ENCODE measurements around the gene EAF1.
"Not testable (repeated sequence)": the region's sequence is repeated elsewhere in the genome, so short reads cannot be mapped to it uniquely, and the experiment has no call there.

Gene EAF1

GRCh38 chr3:15409774-15410173 is 17.6 kb upstream of the EAF1 start:
- Histone ChIP-seq H3K9ac (ENCODE audit: low read length) (no peak overlapping the region), H3K36me3 (ENCODE audit: control insufficient read depth, low read depth, low read length) (peaks cover 26% of the 10 kb centered on the region), H3K27me3 (ENCODE audit: control insufficient read depth, insufficient read depth, low read length) (no peaks in the 10 kb centered on the region), H3K9me3 (ENCODE audit: control insufficient read depth, low read depth, low read length) (no peaks in the 10 kb centered on the region), H3K27ac (ENCODE audit: low read length) (no peak overlapping the region), H3K4me1 (ENCODE audit: control insufficient read depth, low read depth, low read length) (no peaks in the 10 kb centered on the region), H3K4me3 (ENCODE audit: low read length) (no peak overlapping the region)

- H3K4me1 ChIP-seq (ENCODE audit: control insufficient read depth, low read depth, low read length); H3K9me3 ChIP-seq (ENCODE audit: control insufficient read depth, low read depth, low read length); H3K9ac ChIP-seq (ENCODE audit: low read length); H3K4me3 ChIP-seq (ENCODE audit: low read length); H3K27me3 ChIP-seq (ENCODE audit: control insufficient read depth, insufficient read depth, low read length); H3K27ac ChIP-seq (ENCODE audit: low read length): not testable (repeated sequence)
- peaks cover 38% of the 10 kb centered on the region for H3K36me3 ChIP-seq (ENCODE audit: control insufficient read depth, low read depth, low read length)
These were observed 16.4 kb upstream of the EAF1 start for GRCh38 chr3:15410966-15411365.

GRCh38 chr3:15420871-15421270 is 6.5 kb upstream of the EAF1 start:
- H3K27ac ChIP-seq (ENCODE audit: low read length) = no peak overlapping the region
- H3K36me3 ChIP-seq (ENCODE audit: control insufficient read depth, low read depth, low read length) = peaks cover 37% of the 10 kb centered on the region
- no peak overlapping the region for H3K4me3 ChIP-seq (ENCODE audit: low read length)
- no peaks in the 10 kb centered on the region for H3K9me3 ChIP-seq (ENCODE audit: control insufficient read depth, low read depth, low read length)
- H3K4me1 ChIP-seq (ENCODE audit: control insufficient read depth, low read depth, low read length) = no peaks in the 10 kb centered on the region
- no peaks in the 10 kb centered on the region for H3K27me3 ChIP-seq (ENCODE audit: control insufficient read depth, insufficient read depth, low read length)
- H3K9ac ChIP-seq (ENCODE audit: low read length) = no peak overlapping the region

- H3K36me3 ChIP-seq (ENCODE audit: control insufficient read depth, low read depth, low read length) = peaks cover 21% of the 10 kb centered on the region
- no peaks in the 10 kb centered on the region for H3K9me3 ChIP-seq (ENCODE audit: control insufficient read depth, low read depth, low read length)
- H3K27me3 ChIP-seq (ENCODE audit: control insufficient read depth, insufficient read depth, low read length) = no peaks in the 10 kb centered on the region
- peak overlapping the region; percentile 68 for H3K9ac ChIP-seq (ENCODE audit: low read length)
- peaks cover 3% of the 10 kb centered on the region for H3K4me1 ChIP-seq (ENCODE audit: control insufficient read depth, low read depth, low read length)
- peak overlapping the region; percentile 91 for H3K4me3 ChIP-seq (ENCODE audit: low read length)
- no peak overlapping the region for H3K27ac ChIP-seq (ENCODE audit: low read length)
These were observed 749 bp upstream of the EAF1 start for GRCh38 chr3:15426579-15427118.

GRCh38 chr3:15427981-15428380 is 583 bp downstream of the EAF1 start:
- Histone ChIP-seq H3K9ac (ENCODE audit: low read length) (peak overlapping the region; percentile 68), H3K9me3 (ENCODE audit: control insufficient read depth, low read depth, low read length) (no peaks in the 10 kb centered on the region), H3K27me3 (ENCODE audit: control insufficient read depth, insufficient read depth, low read length) (no peaks in the 10 kb centered on the region), H3K4me3 (ENCODE audit: low read length) (peak overlapping the region; percentile 91), H3K4me1 (ENCODE audit: control insufficient read depth, low read depth, low read length) (peaks cover 3% of the 10 kb centered on the region), H3K36me3 (ENCODE audit: control insufficient read depth, low read depth, low read length) (peaks cover 24% of the 10 kb centered on the region), H3K27ac (ENCODE audit: low read length) (no peak overlapping the region)

GRCh38 chr3:15428539-15428938 is 1.1 kb downstream of the EAF1 start:
- Histone ChIP-seq H3K9ac (ENCODE audit: low read length) (peak overlapping the region; percentile 68), H3K9me3 (ENCODE audit: control insufficient read depth, low read depth, low read length) (no peaks in the 10 kb centered on the region), H3K4me1 (ENCODE audit: control insufficient read depth, low read depth, low read length) (peaks cover 3% of the 10 kb centered on the region), H3K27ac (ENCODE audit: low read length) (no peak overlapping the region), H3K4me3 (ENCODE audit: low read length) (peak overlapping the region; percentile 91), H3K27me3 (ENCODE audit: control insufficient read depth, insufficient read depth, low read length) (no peaks in the 10 kb centered on the region), H3K36me3 (ENCODE audit: control insufficient read depth, low read depth, low read length) (peaks cover 29% of the 10 kb centered on the region)

- Histone ChIP-seq H3K4me1 (ENCODE audit: control insufficient read depth, low read depth, low read length) (peaks cover 3% of the 10 kb centered on the region), H3K4me3 (ENCODE audit: low read length) (peak overlapping the region; percentile 91), H3K36me3 (ENCODE audit: control insufficient read depth, low read depth, low read length) (peaks cover 32% of the 10 kb centered on the region), H3K27me3 (ENCODE audit: control insufficient read depth, insufficient read depth, low read length) (no peaks in the 10 kb centered on the region), H3K9me3 (ENCODE audit: control insufficient read depth, low read depth, low read length) (no peaks in the 10 kb centered on the region), H3K9ac (ENCODE audit: low read length) (no peak overlapping the region), H3K27ac (ENCODE audit: low read length) (no peak overlapping the region)
These were observed 1.7 kb downstream of the EAF1 start for GRCh38 chr3:15429080-15429479.

- H3K4me1 ChIP-seq (ENCODE audit: control insufficient read depth, low read depth, low read length) = peaks cover 3% of the 10 kb centered on the region
- no peak overlapping the region for H3K9ac ChIP-seq (ENCODE audit: low read length)
- peaks cover 40% of the 10 kb centered on the region for H3K36me3 ChIP-seq (ENCODE audit: control insufficient read depth, low read depth, low read length)
- H3K4me3 ChIP-seq (ENCODE audit: low read length) = no peak overlapping the region
- no peaks in the 10 kb centered on the region for H3K9me3 ChIP-seq (ENCODE audit: control insufficient read depth, low read depth, low read length)
- no peaks in the 10 kb centered on the region for H3K27me3 ChIP-seq (ENCODE audit: control insufficient read depth, insufficient read depth, low read length)
- no peak overlapping the region for H3K27ac ChIP-seq (ENCODE audit: low read length)
These were observed 3.2 kb downstream of the EAF1 start for GRCh38 chr3:15430624-15431023.

- Histone ChIP-seq H3K27ac (ENCODE audit: low read length) (no peak overlapping the region), H3K4me3 (ENCODE audit: low read length) (no peak overlapping the region), H3K9ac (ENCODE audit: low read length) (no peak overlapping the region), H3K4me1 (ENCODE audit: control insufficient read depth, low read depth, low read length) (peaks cover 3% of the 10 kb centered on the region), H3K27me3 (ENCODE audit: control insufficient read depth, insufficient read depth, low read length) (no peaks in the 10 kb centered on the region), H3K36me3 (ENCODE audit: control insufficient read depth, low read depth, low read length) (peaks cover 47% of the 10 kb centered on the region), H3K9me3 (ENCODE audit: control insufficient read depth, low read depth, low read length) (no peaks in the 10 kb centered on the region)
These were observed 3.9 kb downstream of the EAF1 start for GRCh38 chr3:15431256-15431837.

- no peaks in the 10 kb centered on the region for H3K9me3 ChIP-seq (ENCODE audit: control insufficient read depth, low read depth, low read length)
- no peaks in the 10 kb centered on the region for H3K4me1 ChIP-seq (ENCODE audit: control insufficient read depth, low read depth, low read length)
- peaks cover 63% of the 10 kb centered on the region for H3K36me3 ChIP-seq (ENCODE audit: control insufficient read depth, low read depth, low read length)
- no peak overlapping the region for H3K4me3 ChIP-seq (ENCODE audit: low read length)
- H3K9ac ChIP-seq (ENCODE audit: low read length) = no peak overlapping the region
- H3K27me3 ChIP-seq (ENCODE audit: control insufficient read depth, insufficient read depth, low read length) = no peaks in the 10 kb centered on the region
- no peak overlapping the region for H3K27ac ChIP-seq (ENCODE audit: low read length)
These were observed 6.1 kb downstream of the EAF1 start for GRCh38 chr3:15433531-15433930.

- no peaks in the 10 kb centered on the region for H3K4me1 ChIP-seq (ENCODE audit: control insufficient read depth, low read depth, low read length)
- no peaks in the 10 kb centered on the region for H3K27me3 ChIP-seq (ENCODE audit: control insufficient read depth, insufficient read depth, low read length)
- H3K9ac ChIP-seq (ENCODE audit: low read length) = no peak overlapping the region
- H3K9me3 ChIP-seq (ENCODE audit: control insufficient read depth, low read depth, low read length) = no peaks in the 10 kb centered on the region
- peaks cover 71% of the 10 kb centered on the region for H3K36me3 ChIP-seq (ENCODE audit: control insufficient read depth, low read depth, low read length)
- H3K4me3 ChIP-seq (ENCODE audit: low read length) = no peak overlapping the region
- no peak overlapping the region for H3K27ac ChIP-seq (ENCODE audit: low read length)
These were observed 7.4 kb downstream of the EAF1 start for GRCh38 chr3:15434756-15435155.

GRCh38 chr3:15436246-15436645 is 8.8 kb downstream of the EAF1 start:
- Histone ChIP-seq H3K9me3 (ENCODE audit: control insufficient read depth, low read depth, low read length) (no peaks in the 10 kb centered on the region), H3K36me3 (ENCODE audit: control insufficient read depth, low read depth, low read length) (peaks cover 81% of the 10 kb centered on the region), H3K27me3 (ENCODE audit: control insufficient read depth, insufficient read depth, low read length) (no peaks in the 10 kb centered on the region), H3K9ac (ENCODE audit: low read length) (no peak overlapping the region), H3K27ac (ENCODE audit: low read length) (no peak overlapping the region), H3K4me3 (ENCODE audit: low read length) (no peak overlapping the region), H3K4me1 (ENCODE audit: control insufficient read depth, low read depth, low read length) (no peaks in the 10 kb centered on the region)

Measured in iPS-18a (cell line).